ENCODE data around the gene EPHB3.

The EPHB3 gene

GRCh38 chr3:184631472-184631861, 69.9 kb downstream of the EPHB3 start:
- H3K36me3 ChIP-seq (ENCODE audit: low read depth): no peaks in the 10 kb centered on the region
- no peak for DNase-seq (ENCODE audit: low spot score)
- no peaks in the 10 kb centered on the region for H3K27me3 ChIP-seq (ENCODE audit: insufficient read depth, poor library complexity, severe bottlenecking)
- no peak for ATAC-seq (ENCODE audit: low read depth)
- no peaks in the 10 kb centered on the region for H3K4me1 ChIP-seq (ENCODE audit: insufficient read depth, poor library complexity, severe bottlenecking)
- no peak overlapping the region for H3K4me3 ChIP-seq (ENCODE audit: severe bottlenecking)
- TF ChIP-seq CTCF (IDR thresholded peaks at IDR 0.05; ENCODE audit: poor library complexity, severe bottlenecking): no peak
- H3K9me3 ChIP-seq (ENCODE audit: severe bottlenecking): no peaks in the 10 kb centered on the region
- H3K27ac ChIP-seq (ENCODE audit: poor library complexity, severe bottlenecking): no peak overlapping the region
